Ramos (cell line): ENCODE results near the gene MYH8.

Experiments used
- in situ Hi-C: fragments of 300-500 bp; cut with MboI; formaldehyde crosslinking; loops from one replicate; pipeline ENCODE4 v1.14.3; 2022; ENCODE audit warnings: low sequenced_read_pairs; ENCODE audit not compliant: unreplicated experiment

MYH8 gene

GRCh38 chr17:10385871-10386270 is 35.9 kb downstream of the MYH8 start:
- in situ Hi-C loops = no loop called here

- in situ Hi-C loops = no loop called here
Measured at GRCh38 chr17:10384175-10384574, 37.6 kb downstream of the MYH8 start.

GRCh38 chr17:10380631-10381408 is 40.9 kb downstream of the MYH8 start:
- in situ Hi-C loops = no loop called here

DNA sequence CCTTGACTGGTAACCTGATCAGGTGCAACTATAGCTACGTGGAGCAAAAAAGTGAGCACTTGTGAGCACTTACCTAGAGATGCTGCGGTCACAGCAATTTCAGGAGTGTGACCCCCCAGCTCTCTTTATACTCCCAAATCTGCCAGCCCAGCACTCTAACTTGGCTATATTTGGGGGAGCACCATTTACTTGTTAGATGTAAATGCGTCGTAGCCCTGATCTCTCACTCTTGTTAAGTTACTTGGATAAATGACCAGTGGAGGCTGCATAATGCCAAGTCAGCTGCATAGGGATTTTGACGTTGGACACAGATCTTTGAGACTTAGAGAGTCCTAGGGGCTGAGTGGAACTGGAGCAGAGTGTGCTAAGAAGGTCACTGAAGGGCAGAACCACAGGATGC is 48.8 kb downstream of the MYH8 start, which contains the start of gene MYH13:
Gene MYH13 (minus strand): TSS at position 101 of the 400 bp plus-strand sequence. CDS start 8,476 bp downstream, outside the sequence.
- in situ Hi-C loops = no loop called here

- in situ Hi-C loops = no loop called here
Measured at GRCh38 chr17:10370016-10370608, 51.6 kb downstream of the MYH8 start.

DNA sequence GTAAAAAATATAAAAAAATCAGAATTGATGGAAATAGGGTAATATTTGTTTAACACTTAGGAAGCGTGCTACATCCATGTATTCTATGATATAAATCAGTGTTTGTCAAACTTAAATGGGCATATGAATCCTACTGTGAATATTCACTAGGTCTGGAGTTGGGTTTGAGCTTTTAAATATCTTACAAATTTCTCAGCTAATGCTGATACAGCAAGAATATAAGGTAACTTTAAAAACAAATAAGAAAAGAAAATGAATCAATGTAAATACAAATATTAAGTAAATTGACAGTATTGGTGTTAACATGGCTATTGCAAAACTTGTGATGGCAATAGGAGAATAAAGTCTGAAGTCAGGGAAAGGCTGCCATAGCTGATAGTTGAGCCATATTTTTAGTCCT is 52.5 kb downstream of the MYH8 start:
- in situ Hi-C loops = no loop called here

- in situ Hi-C loops = no loop called here
Measured at GRCh38 chr17:10368561-10368960, 53.2 kb downstream of the MYH8 start.

DNA sequence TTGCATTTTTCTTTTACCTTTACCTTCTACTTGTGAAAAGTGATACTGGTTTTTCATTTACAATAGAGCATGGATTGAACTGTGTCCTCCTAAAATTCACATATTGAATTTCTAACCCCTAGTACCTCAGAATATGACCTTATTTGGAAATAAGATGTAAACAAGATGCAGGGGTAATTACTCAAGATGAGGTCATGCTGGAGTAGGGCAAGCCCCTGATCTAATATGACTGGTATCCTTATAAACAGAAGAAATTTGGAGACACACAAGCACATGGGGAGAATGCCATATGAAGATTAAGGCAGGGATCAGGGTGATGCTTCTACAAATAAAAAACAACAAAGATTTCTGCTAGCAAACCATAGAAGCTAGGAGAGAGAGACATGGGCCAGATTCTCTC is 61.2 kb downstream of the MYH8 start:
- in situ Hi-C loops = no loop called here

DNA sequence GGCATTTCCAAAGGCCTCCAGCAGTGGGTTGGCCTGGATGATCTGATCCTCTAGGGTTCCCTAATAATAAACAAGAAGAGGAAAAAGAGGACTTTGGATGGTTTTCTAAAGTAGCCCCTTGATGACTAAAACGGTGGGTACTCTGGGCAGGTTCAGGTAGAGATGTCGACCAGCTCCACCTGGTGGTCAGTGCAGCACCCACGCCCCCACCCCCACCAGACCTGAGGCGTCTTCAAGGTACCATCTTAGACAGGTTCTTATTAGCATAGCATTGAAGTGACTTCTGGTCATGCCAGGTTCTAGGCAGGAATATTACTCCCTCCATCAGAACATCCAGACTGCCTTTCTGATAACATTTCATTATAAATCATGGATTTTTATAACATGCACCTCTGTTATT is 64.0 kb downstream of the MYH8 start:
- in situ Hi-C loops = no loop called here

GRCh38 chr17:10354651-10355050 is 67.1 kb downstream of the MYH8 start:
- in situ Hi-C loops = no loop called here

GRCh38 chr17:10352893-10353292 is 68.9 kb downstream of the MYH8 start:
- in situ Hi-C loops = no loop called here

GRCh38 chr17:10349403-10349802 is 72.3 kb downstream of the MYH8 start:
- in situ Hi-C loops = no loop called here

DNA sequence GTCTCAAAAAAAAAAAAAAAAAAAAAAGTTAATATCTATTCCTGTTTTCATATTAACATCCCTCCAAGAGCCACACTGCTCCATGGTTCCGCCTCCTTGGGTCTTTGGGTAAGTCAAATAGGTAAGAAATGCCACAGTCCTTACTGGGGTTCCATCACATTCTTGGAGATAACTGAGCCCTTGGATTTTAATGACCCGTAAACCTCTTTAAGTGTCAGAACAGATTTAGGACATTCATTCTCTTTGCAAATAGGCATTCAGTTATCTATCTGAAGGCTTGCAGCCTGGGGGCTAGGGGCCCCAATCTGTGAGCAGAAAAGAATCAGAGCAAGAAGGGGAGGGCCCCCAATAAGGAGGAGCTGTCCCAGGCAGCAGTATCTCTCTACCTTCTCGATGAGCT is 76.9 kb downstream of the MYH8 start:
- in situ Hi-C loops = no loop called here
